HFF-Myc (cell line): ENCODE results near the gene AP2M1.

Source experiments
- DNase-seq: peaks from one replicate; pipeline ENCODE4 v3.0.0-alpha.2; 2011; ENCODE audit warnings: low read depth; ENCODE audit errors: extremely low read depth
- H3K4me3 ChIP-seq: replicated peaks from 2 replicates; pipeline ENCODE4 v1.5.1; 2011; ENCODE audit warnings: low read depth, mild to moderate bottlenecking, control low read depth, low read length
- CTCF ChIP-seq: IDR thresholded peaks from 2 replicates; pipeline ENCODE4 v1.5.1; 2012; ENCODE audit warnings: mild to moderate bottlenecking, low read depth, low read length, control low read depth; ENCODE audit errors: missing control alignments

AP2M1 gene

GRCh38 chr3:184211297-184211696 is 36.6 kb downstream of the AP2M1 start:
- no peak overlapping the region for H3K4me3 ChIP-seq
- TF ChIP-seq CTCF = no peak
- no peak for DNase-seq

GRCh38 chr3:184211718-184212117 is 37.1 kb downstream of the AP2M1 start:
- no peak for DNase-seq
- H3K4me3 ChIP-seq = no peak overlapping the region
- no peak for TF ChIP-seq CTCF

GRCh38 chr3:184218814-184219213 is 44.2 kb downstream of the AP2M1 start:
- no peak overlapping the region for H3K4me3 ChIP-seq
- no peak for DNase-seq
- TF ChIP-seq CTCF = no peak

- TF ChIP-seq CTCF = no peak
- DNase-seq = no peak
- H3K4me3 ChIP-seq = no peak overlapping the region
These were observed 47.9 kb downstream of the AP2M1 start for GRCh38 chr3:184222521-184222920.

- no peak overlapping the region for H3K4me3 ChIP-seq
- TF ChIP-seq CTCF = no peak
- DNase-seq = no peak
These were observed 49.3 kb downstream of the AP2M1 start for GRCh38 chr3:184223946-184224345.

GRCh38 chr3:184227481-184227935 is 52.9 kb downstream of the AP2M1 start:
- H3K4me3 ChIP-seq = no peak overlapping the region
- peak; percentile 85 for TF ChIP-seq CTCF
- no peak for DNase-seq
